Upper lobe of right lung (tissue), 1 donor: ENCODE results near the gene LYAR. TPM values are rescaled to one million over a fixed set of nuclear protein-coding genes. Genes with fewer than 3 reads are reported as not detected.

ENCODE experiments used
- ATAC-seq: fragments of 200-7000 bp; cut with Tn5 transposase; one replicate; pipeline ENCODE4 v1.9.1; 2020; ENCODE audit warnings: mild to moderate bottlenecking, moderate library complexity
- DNase-seq: peaks from one replicate; pipeline ENCODE4 v3.0.0-alpha.2; 2020
- H3K27ac ChIP-seq: fragments of 200-600 bp; one replicate; pipeline ENCODE4 v1.8.0; 2022
- H3K27me3 ChIP-seq: fragments of 200-600 bp; one replicate; pipeline ENCODE4 v1.8.0; 2022; ENCODE audit warnings: mild to moderate bottlenecking
- H3K36me3 ChIP-seq: fragments of 200-600 bp; one replicate; pipeline ENCODE4 v1.8.0; 2022
- H3K4me1 ChIP-seq: fragments of 200-600 bp; one replicate; pipeline ENCODE4 v1.8.0; 2022
- H3K4me3 ChIP-seq: fragments of 200-600 bp; one replicate; pipeline ENCODE4 v1.8.0; 2022; ENCODE audit warnings: mild to moderate bottlenecking
- H3K9me3 ChIP-seq: fragments of 200-600 bp; one replicate; pipeline ENCODE4 v1.8.0; 2022
- intact Hi-C: fragments of 100-400 bp; cut with DNase I; formaldehyde crosslinking; loops from one replicate; pipeline ENCODE4 v1.11.0; 2022
- total RNA-seq: library from RNA; stranded (reverse); fragmentation: NEBNext Ultra II Directional; extraction: Animal tissue kit (Norgen Biotek cat#: 25700); gene quantifications from one replicate; pipeline ENCODE4 v1.2.1, GENCODE V29; 2021
- TF ChIP-seq, protein P1 (sequence below): fragments of 200-600 bp; IDR thresholded peaks from one replicate; pipeline ENCODE4 v1.8.0; 2022; ENCODE audit warnings: antibody characterized with exemption
- donor health status: DM: no; HTN: yes; CAD: no; lungs with severe emphysema.

Gene LYAR
- total RNA-seq, 1 donor from 2014 or later, result 13.3 TPM

GRCh38 chr4:4228356-4228668, 61.6 kb downstream of the LYAR start:
- TF ChIP-seq, protein P1, sequence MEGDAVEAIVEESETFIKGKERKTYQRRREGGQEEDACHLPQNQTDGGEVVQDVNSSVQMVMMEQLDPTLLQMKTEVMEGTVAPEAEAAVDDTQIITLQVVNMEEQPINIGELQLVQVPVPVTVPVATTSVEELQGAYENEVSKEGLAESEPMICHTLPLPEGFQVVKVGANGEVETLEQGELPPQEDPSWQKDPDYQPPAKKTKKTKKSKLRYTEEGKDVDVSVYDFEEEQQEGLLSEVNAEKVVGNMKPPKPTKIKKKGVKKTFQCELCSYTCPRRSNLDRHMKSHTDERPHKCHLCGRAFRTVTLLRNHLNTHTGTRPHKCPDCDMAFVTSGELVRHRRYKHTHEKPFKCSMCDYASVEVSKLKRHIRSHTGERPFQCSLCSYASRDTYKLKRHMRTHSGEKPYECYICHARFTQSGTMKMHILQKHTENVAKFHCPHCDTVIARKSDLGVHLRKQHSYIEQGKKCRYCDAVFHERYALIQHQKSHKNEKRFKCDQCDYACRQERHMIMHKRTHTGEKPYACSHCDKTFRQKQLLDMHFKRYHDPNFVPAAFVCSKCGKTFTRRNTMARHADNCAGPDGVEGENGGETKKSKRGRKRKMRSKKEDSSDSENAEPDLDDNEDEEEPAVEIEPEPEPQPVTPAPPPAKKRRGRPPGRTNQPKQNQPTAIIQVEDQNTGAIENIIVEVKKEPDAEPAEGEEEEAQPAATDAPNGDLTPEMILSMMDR, result no peak
- no peaks in the 10 kb centered on the region for H3K9me3 ChIP-seq
- no peaks in the 10 kb centered on the region for H3K36me3 ChIP-seq
- no peak overlapping the region for H3K4me3 ChIP-seq
- intact Hi-C loops, result no loop called here
- no peak overlapping the region for H3K27ac ChIP-seq
- DNase-seq (no peak), ATAC-seq (no peak)
- H3K27me3 ChIP-seq, result peaks cover 40% of the 10 kb centered on the region
- H3K4me1 ChIP-seq, result no peaks in the 10 kb centered on the region

DNA sequence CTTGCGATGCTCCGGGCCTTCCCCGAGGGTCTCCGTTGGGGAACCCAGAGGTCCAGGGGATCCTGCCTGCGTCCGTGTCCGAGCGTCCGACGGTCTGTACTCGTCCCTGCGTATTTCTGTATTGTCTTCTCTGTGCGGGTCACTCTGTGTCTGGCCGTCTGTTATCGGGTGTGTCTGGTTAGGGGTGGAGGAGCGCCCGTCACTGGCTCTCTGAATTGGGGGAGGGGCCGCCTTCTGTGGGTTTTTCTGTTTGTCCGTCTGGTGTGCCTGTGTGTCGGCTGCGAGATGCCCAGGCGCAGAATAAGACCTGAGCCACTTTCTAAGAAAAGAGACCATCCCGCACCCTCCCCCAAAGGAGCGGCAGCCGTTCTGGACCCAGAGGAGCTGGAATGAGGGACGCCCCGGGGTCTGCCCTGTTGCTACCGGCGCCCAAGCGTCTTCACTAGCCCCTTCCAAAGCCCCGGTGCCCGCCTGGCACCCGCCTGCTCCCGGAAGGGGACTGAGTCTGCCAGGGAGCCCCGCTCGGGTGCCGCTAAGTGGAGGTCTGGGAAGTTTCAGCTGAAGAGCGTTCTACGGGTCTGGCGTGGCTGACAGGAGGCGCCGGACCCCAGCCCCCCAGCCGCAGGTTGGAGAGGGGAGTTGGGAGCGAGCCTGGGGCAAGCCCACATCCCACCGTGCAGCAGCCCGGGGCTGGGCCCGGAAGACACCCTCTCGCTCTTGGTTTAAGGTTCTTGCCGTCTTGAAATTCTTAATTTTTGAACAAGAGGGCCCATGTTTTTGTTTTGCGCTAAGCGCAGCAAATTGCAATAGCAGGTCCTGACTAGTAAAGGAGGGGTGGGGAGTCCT, 62.2 kb downstream of the LYAR start:
- intact Hi-C loops, result no loop called here
- TF ChIP-seq, protein P1, result no peak
- Histone ChIP-seq H3K36me3 (no peaks in the 10 kb centered on the region), H3K27me3 (peaks cover 40% of the 10 kb centered on the region), H3K9me3 (no peaks in the 10 kb centered on the region), H3K4me1 (no peaks in the 10 kb centered on the region), H3K4me3 (no peak overlapping the region), H3K27ac (no peak overlapping the region)
- no peak for DNase-seq
- ATAC-seq, result no peak

DNA sequence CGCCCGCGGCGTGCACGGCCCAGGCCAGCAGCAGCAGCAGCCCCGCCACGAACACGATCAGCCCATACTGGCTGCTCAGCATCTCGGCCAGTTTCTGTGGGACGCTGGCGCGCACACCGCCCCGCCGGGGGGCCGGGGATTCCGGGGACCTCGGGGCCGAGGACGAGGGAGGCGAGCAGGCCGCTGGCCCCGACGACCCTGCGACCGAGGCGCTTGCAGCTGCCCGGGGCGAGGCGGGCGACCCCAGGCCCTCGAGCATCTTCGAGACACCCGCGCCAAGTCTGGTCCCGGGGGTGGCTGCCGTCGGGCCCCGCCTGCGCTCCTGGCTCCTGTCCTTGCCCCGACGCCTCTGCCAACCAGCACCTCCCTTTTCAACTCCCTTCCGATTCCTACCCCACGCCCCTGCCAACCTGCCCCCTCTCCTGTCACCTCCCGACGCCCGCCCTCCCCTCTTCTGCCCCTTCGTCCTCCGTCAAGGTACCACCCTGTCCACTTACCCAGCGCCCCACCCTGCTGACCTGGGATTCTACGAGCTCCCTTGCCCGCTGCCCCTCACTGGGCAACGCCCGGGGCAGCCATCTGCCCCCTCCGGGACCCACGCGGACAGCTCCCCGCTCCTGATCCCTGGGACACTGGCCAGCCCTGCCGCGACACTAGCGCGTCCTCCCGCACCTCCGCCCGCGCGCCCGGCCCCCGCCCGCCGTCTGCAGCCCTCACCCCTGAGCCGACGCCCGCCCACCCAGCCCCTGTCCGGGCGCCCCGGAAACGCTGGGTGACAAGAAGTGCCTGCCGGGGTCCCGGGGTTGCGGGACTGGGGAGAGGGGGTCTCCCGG, 63.1 kb downstream of the LYAR start, which contains the start of gene OTOP1:
TSS of gene OTOP1 (minus strand) at position 324 of the 833 bp plus-strand sequence. CDS start at position 259, 65 bp downstream.
- H3K4me1 ChIP-seq, result no peaks in the 10 kb centered on the region
- no peaks in the 10 kb centered on the region for H3K9me3 ChIP-seq
- no peak within 1 kb of the TSS for H3K4me3 ChIP-seq
- DNase-seq (no peak), ATAC-seq (no peak)
- H3K36me3 ChIP-seq, result no peaks in the 10 kb centered on the region
- H3K27me3 ChIP-seq, result peaks cover 43% of the 10 kb centered on the region
- no peak within 1 kb of the TSS for H3K27ac ChIP-seq
- intact Hi-C loops, result no loop called here
- TF ChIP-seq, protein P1, result no peak

- Histone ChIP-seq H3K4me1 (no peaks in the 10 kb centered on the region), H3K36me3 (no peaks in the 10 kb centered on the region), H3K4me3 (no peak overlapping the region), H3K27me3 (peaks cover 50% of the 10 kb centered on the region), H3K9me3 (no peaks in the 10 kb centered on the region), H3K27ac (no peak overlapping the region)
- ATAC-seq (no peak), DNase-seq (no peak)
- TF ChIP-seq, protein P1, result no peak
- intact Hi-C loops, result no loop called here
Measured at GRCh38 chr4:4225915-4226605, 63.9 kb downstream of the LYAR start.

Other genes starting within 250 kb of the LYAR start
- not detected for gene OTOP1, start 63.2 kb downstream of the LYAR start, total RNA-seq
- gene TMEM128, start 41.9 kb downstream of the LYAR start, total RNA-seq, result 26.4 TPM
- gene ZBTB49, start 97 bp upstream of the LYAR start, total RNA-seq, result 5.6 TPM
- gene NSG1, start 96.9 kb upstream of the LYAR start, total RNA-seq, result 1.5 TPM